ENCODE data around the gene F11. TPM values are rescaled to one million over a fixed set of nuclear protein-coding genes. Genes with fewer than 3 reads are reported as not detected.
"Not testable (repeated sequence)": the region's sequence is repeated elsewhere in the genome, so short reads cannot be mapped to it uniquely, and the experiment has no call there.

The F11 gene
- total and polyA plus RNA-seq, 2 of the 13 experiments (the other 11 are each of a cell fraction or from before 2014, with no cell fraction given) = 35.1 to 58.0 TPM

GRCh38 chr4:186243331-186243730, 22.7 kb upstream of the F11 start:
- Histone ChIP-seq H3K27me3 (ENCODE audit: control insufficient read depth in 1 of 2, insufficient read depth in 2 of 2, low read length in 2 of 2) (no peaks in the 10 kb centered on the region; a peak in 1 of 5 replicates), H2AFZ (ENCODE audit: low read length) (no peak overlapping the region), H3K4me2 (ENCODE audit: low read depth, low read length) (no peak overlapping the region), H3K79me2 (ENCODE audit: insufficient read depth, low read length) (no peaks in the 10 kb centered on the region), H3K9ac (ENCODE audit: insufficient read depth, low read depth, low read length) (no peak overlapping the region), H4K20me1 (ENCODE audit: insufficient read depth, low read length) (no peaks in the 10 kb centered on the region), H3K36me3 (replicated peaks in 1 of 2; ENCODE audit: control insufficient read depth in 1 of 2, insufficient read depth in 2 of 2, low read length in 2 of 2) (no peaks in the 10 kb centered on the region), H3K27ac (ENCODE audit: extremely low read length, insufficient read depth, low read length) (no peak overlapping the region), H3K4me3 (replicated peaks in 1 of 3; ENCODE audit: insufficient read depth in 1 of 3, low read depth in 2 of 3, low read length in 3 of 3) (no peak overlapping the region), H3K9me3 (ENCODE audit: low read length) (no peaks in the 10 kb centered on the region), H3K4me1 (ENCODE audit: insufficient read depth, low read length) (no peaks in the 10 kb centered on the region)
- ATAC-seq (no peak), DNase-seq (ENCODE audit: low spot score) (no peak), FAIRE-seq (no peak)
- BruUV-seq (replicated peaks) = no TSS peak
- ChIA-PET POLR2A (no interaction called here), CTCF (ENCODE audit: low intra/inter-chr PET ratio, low total read pairs) (no interaction called here)
- in situ Hi-C loops (cut with HindIII; ENCODE audit: extremely low pct_ligation_motif_present, low pct_unique_long_range_greater_than_20kb) (no loop called here), intact Hi-C loops (cut with micrococcal nuclease; ENCODE audit: unreplicated experiment) (no loop called here)
- no peak for TF ChIP-seq USF2 (IDR thresholded peaks at IDR 0.05; ENCODE audit: low read depth, low read length)
- no peak for TF ChIP-seq USF2 (CRISPR knock-in tag; IDR thresholded peaks at IDR 0.05; ENCODE audit: borderline replicate concordance)
- no peak for TF ChIP-seq KLF6 (CRISPR knock-in tag; IDR thresholded peaks at IDR 0.05)
- no peak for TF ChIP-seq TEAD2 (CRISPR knock-in tag; IDR thresholded peaks at IDR 0.05)
- WGBS (ENCODE audit: low lambda C conversion rate) = 17% methylated on average over 2 of the region's 2 CpGs

- Histone ChIP-seq H3K4me2 (ENCODE audit: low read depth, low read length) (no peak overlapping the region), H3K27me3 (ENCODE audit: control insufficient read depth in 1 of 2, insufficient read depth in 2 of 2, low read length in 2 of 2) (no peaks in the 10 kb centered on the region), H3K79me2 (ENCODE audit: insufficient read depth, low read length) (no peaks in the 10 kb centered on the region), H3K9me3 (ENCODE audit: low read length) (no peaks in the 10 kb centered on the region), H4K20me1 (ENCODE audit: insufficient read depth, low read length) (no peaks in the 10 kb centered on the region), H3K36me3 (replicated peaks in 1 of 2; ENCODE audit: control insufficient read depth in 1 of 2, insufficient read depth in 2 of 2, low read length in 2 of 2) (no peaks in the 10 kb centered on the region), H3K9ac (ENCODE audit: insufficient read depth, low read depth, low read length) (no peak overlapping the region), H2AFZ (ENCODE audit: low read length) (no peak overlapping the region), H3K4me1 (ENCODE audit: insufficient read depth, low read length) (no peaks in the 10 kb centered on the region), H3K27ac (ENCODE audit: extremely low read length, insufficient read depth, low read length) (no peak overlapping the region), H3K4me3 (replicated peaks in 1 of 3; ENCODE audit: insufficient read depth in 1 of 3, low read depth in 2 of 3, low read length in 3 of 3) (no peak overlapping the region)
- intact Hi-C loops (cut with micrococcal nuclease; ENCODE audit: unreplicated experiment) (no loop called here), in situ Hi-C loops (cut with HindIII; ENCODE audit: extremely low pct_ligation_motif_present, low pct_unique_long_range_greater_than_20kb) (no loop called here)
- no TSS peak for BruUV-seq (replicated peaks)
- no peak for TF ChIP-seq ATF7 (IDR thresholded peaks at IDR 0.05)
- no peak for TF ChIP-seq ATF7 (CRISPR knock-in tag; IDR thresholded peaks at IDR 0.05)
- TF ChIP-seq ZNF780A (CRISPR knock-in tag; IDR thresholded peaks at IDR 0.05) = no peak
- no peak for TF ChIP-seq ZNF768 (CRISPR knock-in tag; IDR thresholded peaks at IDR 0.05)
- ChIA-PET POLR2A (no interaction called here), CTCF (ENCODE audit: low intra/inter-chr PET ratio, low total read pairs) (no interaction called here)
- no peak for FAIRE-seq
- DNase-seq (ENCODE audit: low spot score) = no peak
- 54% methylated on average over 5 of the region's 5 CpGs for WGBS (ENCODE audit: low lambda C conversion rate)
- no peak for ATAC-seq
These were observed 21.2 kb upstream of the F11 start for GRCh38 chr4:186244835-186245234.

- BruUV-seq (replicated peaks); H3K4me3 ChIP-seq (replicated peaks in 1 of 3; ENCODE audit: insufficient read depth in 1 of 3, low read depth in 2 of 3, low read length in 3 of 3); FAIRE-seq; H3K4me2 ChIP-seq (ENCODE audit: low read depth, low read length); CTCF ChIA-PET (ENCODE audit: low intra/inter-chr PET ratio, low total read pairs); DNase-seq (ENCODE audit: low spot score); H3K9ac ChIP-seq (ENCODE audit: insufficient read depth, low read depth, low read length); H2AFZ ChIP-seq (ENCODE audit: low read length); H3K79me2 ChIP-seq (ENCODE audit: insufficient read depth, low read length); in situ Hi-C loops (cut with HindIII; ENCODE audit: extremely low pct_ligation_motif_present, low pct_unique_long_range_greater_than_20kb); intact Hi-C loops (cut with micrococcal nuclease; ENCODE audit: unreplicated experiment); H3K36me3 ChIP-seq (replicated peaks in 1 of 2; ENCODE audit: control insufficient read depth in 1 of 2, insufficient read depth in 2 of 2, low read length in 2 of 2); H3K9me3 ChIP-seq (ENCODE audit: low read length); ATAC-seq; H3K27me3 ChIP-seq (ENCODE audit: control insufficient read depth in 1 of 2, insufficient read depth in 2 of 2, low read length in 2 of 2); H4K20me1 ChIP-seq (ENCODE audit: insufficient read depth, low read length); POLR2A ChIA-PET; H3K27ac ChIP-seq (ENCODE audit: extremely low read length, insufficient read depth, low read length): not testable (repeated sequence)
- peaks cover 18% of the 10 kb centered on the region for H3K4me1 ChIP-seq (ENCODE audit: insufficient read depth, low read length)
- 63% methylated on average over 9 of the region's 9 CpGs for WGBS (ENCODE audit: low lambda C conversion rate)
These were observed 18.8 kb upstream of the F11 start for GRCh38 chr4:186247062-186247752.

Data from HepG2 (cell line).